Stimulated activated CD8-positive, alpha-beta memory T cell treated with anti-CD3 and anti-CD28 coated beads, Interleukin-4, amount 100 ng/mL, for 1 hour (primary cell): ENCODE measurements around the gene METTL13.

Source experiments
- DNase-seq, 2 donors: peaks; one replicate each; pipeline ENCODE4 v3.0.0-alpha.2; 2020; ENCODE audit warnings: low read depth in 2 of 2, low spot score in 1 of 2

METTL13 gene

GRCh38 chr1:171845998-171846397 is 64.5 kb downstream of the METTL13 start:
- no peak for DNase-seq
